ENCODE results near the gene INTS3. TPM values are rescaled to one million over a fixed set of nuclear protein-coding genes. Genes with fewer than 3 reads are reported as not detected.

Gene INTS3
- total and polyA plus RNA-seq, 8 donors: 50.5 to 131 (median 111) TPM

GRCh38 chr1:153685544-153686340, 42.1 kb upstream of the INTS3 start:
- no peak for ATAC-seq
- no peak for DNase-seq
- Histone ChIP-seq H3K27ac (no peak overlapping the region), H3K27me3 (peaks cover 0 to 9% of the 10 kb centered on the region in 2 donors), H3K9me3 (no peaks in the 10 kb centered on the region), H3K4me3 (no peak overlapping the region), H3K4me1 (peaks cover 0 to 3% of the 10 kb centered on the region in 2 donors), H3K36me3 (peaks cover 0 to 51% of the 10 kb centered on the region in 2 donors)
- no peak for TF ChIP-seq CTCF (IDR thresholded peaks at IDR 0.05)
- intact Hi-C loops (cut with DNase I): no loop called here

- Histone ChIP-seq H3K9me3 (no peaks in the 10 kb centered on the region), H3K4me1 (no peaks in the 10 kb centered on the region), H3K36me3 (peaks cover 0 to 51% of the 10 kb centered on the region in 2 donors), H3K27me3 (no peaks in the 10 kb centered on the region), H3K27ac (no peak overlapping the region), H3K4me3 (no peak overlapping the region)
- DNase-seq (peak in 1 of 4 donors; percentile 18), ATAC-seq (no peak)
- TF ChIP-seq CTCF (IDR thresholded peaks at IDR 0.05): no peak
- intact Hi-C loops (cut with DNase I): no loop called here
These were observed 40.3 kb upstream of the INTS3 start for GRCh38 chr1:153687346-153688125.

- H3K27me3 ChIP-seq: no peaks in the 10 kb centered on the region
- DNase-seq (peak in 1 of 4 donors; percentile 47), ATAC-seq (no peak)
- intact Hi-C loops (cut with DNase I): no loop called here
- no peaks in the 10 kb centered on the region for H3K4me1 ChIP-seq
- H3K27ac ChIP-seq: no peak overlapping the region
- H3K9me3 ChIP-seq: no peaks in the 10 kb centered on the region
- no peak for TF ChIP-seq CTCF (IDR thresholded peaks at IDR 0.05)
- peaks cover 0 to 50% of the 10 kb centered on the region in 2 donors for H3K36me3 ChIP-seq
- no peak overlapping the region for H3K4me3 ChIP-seq
These were observed 39.6 kb upstream of the INTS3 start for GRCh38 chr1:153688276-153688675.

DNA sequence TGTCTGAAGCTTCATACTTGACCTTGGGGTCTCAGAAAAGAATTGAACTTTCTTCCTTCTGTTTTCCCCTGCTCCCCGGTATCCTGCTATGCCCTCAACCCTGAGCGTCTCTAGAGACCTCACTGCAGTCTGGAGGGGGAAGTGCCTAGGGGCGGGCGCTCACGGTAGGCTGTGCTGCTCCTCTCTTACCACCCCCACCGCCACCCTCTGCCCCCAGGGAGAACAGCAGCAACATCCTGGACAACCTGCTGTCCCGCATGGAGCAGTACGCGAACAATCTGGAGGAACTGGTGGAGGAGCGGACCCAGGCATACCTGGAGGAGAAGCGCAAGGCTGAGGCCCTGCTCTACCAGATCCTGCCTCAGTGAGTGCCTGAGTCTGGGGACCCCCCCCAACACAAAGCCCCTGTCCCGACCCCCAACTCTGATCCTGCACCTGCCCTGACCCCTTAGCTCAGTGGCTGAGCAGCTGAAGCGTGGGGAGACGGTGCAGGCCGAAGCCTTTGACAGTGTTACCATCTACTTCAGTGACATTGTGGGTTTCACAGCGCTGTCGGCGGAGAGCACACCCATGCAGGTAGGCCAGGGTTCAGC, 39.0 kb upstream of the INTS3 start:
- DNase-seq: peak in 1 of 4 donors; percentile 43
- TF ChIP-seq CTCF (IDR thresholded peaks at IDR 0.05): no peak
- Histone ChIP-seq H3K27me3 (no peaks in the 10 kb centered on the region), H3K4me1 (no peaks in the 10 kb centered on the region), H3K27ac (no peak overlapping the region), H3K9me3 (no peaks in the 10 kb centered on the region), H3K4me3 (no peak overlapping the region), H3K36me3 (peaks cover 0 to 49% of the 10 kb centered on the region in 2 donors)
- intact Hi-C loops (cut with DNase I): no loop called here
- ATAC-seq: no peak

DNA sequence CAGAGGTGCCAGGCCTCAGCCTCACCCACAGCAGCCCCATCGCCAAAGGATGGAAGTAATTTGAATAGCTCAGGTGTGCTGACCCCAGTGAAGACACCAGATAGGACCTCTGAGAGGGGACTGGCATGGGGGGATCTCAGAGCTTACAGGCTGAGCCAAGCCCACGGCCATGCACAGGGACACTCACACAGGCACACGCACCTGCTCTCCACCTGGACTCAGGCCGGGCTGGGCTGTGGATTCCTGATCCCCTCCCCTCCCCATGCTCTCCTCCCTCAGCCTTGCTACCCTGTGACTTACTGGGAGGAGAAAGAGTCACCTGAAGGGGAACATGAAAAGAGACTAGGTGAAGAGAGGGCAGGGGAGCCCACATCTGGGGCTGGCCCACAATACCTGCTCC, 34.4 kb upstream of the INTS3 start:
- no peak overlapping the region for H3K27ac ChIP-seq
- no peak for ATAC-seq
- intact Hi-C loops (cut with DNase I): no loop called here
- H3K4me1 ChIP-seq: peaks cover 13 to 15% of the 10 kb centered on the region in 2 donors
- peaks cover 0 to 18% of the 10 kb centered on the region in 2 donors for H3K36me3 ChIP-seq
- no peak overlapping the region for H3K4me3 ChIP-seq
- no peak for DNase-seq
- no peak for TF ChIP-seq CTCF (IDR thresholded peaks at IDR 0.05)
- no peaks in the 10 kb centered on the region for H3K9me3 ChIP-seq
- no peaks in the 10 kb centered on the region for H3K27me3 ChIP-seq

All from left lung (tissue), 10 donors.